Activated CD4-positive, alpha-beta T cell treated with anti-CD3 and anti-CD28 coated beads, Interleukin-2, amount 10 ng/mL, durations not matched to agents 7 days and 5 days (primary cell): ENCODE data around the gene TRIM36. TPM values are rescaled to one million over a fixed set of nuclear protein-coding genes. Genes with fewer than 3 reads are reported as not detected.

ENCODE experiments used
- CTCF ChIA-PET: fragments of 350-600 bp; sonication (Branson Sonifier 250); formaldehyde crosslinking; loops from one replicate; lab custom pipeline; 2021; ENCODE audit warnings: antibody characterized with exemption; lab: Charles Lee
- POLR2A ChIA-PET: fragments of 350-600 bp; sonication (Branson Sonifier 250); formaldehyde crosslinking; loops from one replicate; lab custom pipeline; 2021; ENCODE audit warnings: antibody characterized with exemption; lab: Charles Lee
- DNase-seq: peaks from one replicate; pipeline ENCODE4 v3.0.0-alpha.2; 2020
- H3K27ac Mint-ChIP-seq: one replicate; pipeline ENCODE4 v1.8.0; 2021; ENCODE audit warnings: mild to moderate bottlenecking, moderate library complexity, mixed read lengths
- H3K27me3 Mint-ChIP-seq: one replicate; pipeline ENCODE4 v1.8.0; 2021; ENCODE audit warnings: mixed read lengths
- H3K36me3 Mint-ChIP-seq: one replicate; pipeline ENCODE4 v1.8.0; 2021; ENCODE audit warnings: low read depth, mixed read lengths
- H3K4me1 Mint-ChIP-seq: one replicate; pipeline ENCODE4 v1.8.0; 2021; ENCODE audit warnings: mixed read lengths
- H3K4me3 Mint-ChIP-seq: one replicate; pipeline ENCODE4 v1.8.0; 2021; ENCODE audit warnings: mild to moderate bottlenecking, moderate library complexity, mixed read lengths
- H3K9me3 Mint-ChIP-seq: one replicate; pipeline ENCODE4 v1.8.0; 2021; ENCODE audit warnings: mixed read lengths
- total RNA-seq, 2 experiments: library from RNA; stranded (reverse); gene quantifications; one replicate each; pipeline ENCODE4 v1.2.3, GENCODE V29; 2021

The TRIM36 gene
- total RNA-seq, 2 experiments from 2014 or later = not detected

DNA sequence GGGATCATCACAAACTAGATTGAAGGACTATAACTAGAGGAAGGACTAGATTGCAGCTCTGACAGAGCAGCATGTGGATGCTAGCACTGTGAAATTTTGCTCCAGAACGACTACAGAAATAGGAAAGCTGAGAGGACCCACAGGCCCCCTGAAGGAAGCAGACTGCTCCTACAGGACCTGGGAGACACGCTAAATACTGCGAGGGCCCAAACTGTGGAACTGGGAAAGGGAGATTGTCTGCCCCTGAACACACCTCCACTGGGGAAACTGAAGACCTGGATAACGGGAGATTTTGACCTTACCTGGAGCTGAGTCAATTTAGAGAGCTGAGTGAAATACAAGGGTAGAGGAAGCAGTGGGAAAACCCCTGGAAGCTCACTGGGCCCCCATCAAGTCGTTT is 19.2 kb downstream of the TRIM36 start:
- H3K9me3 Mint-ChIP-seq = peaks cover 6% of the 10 kb centered on the region
- DNase-seq = no peak
- peaks cover 29% of the 10 kb centered on the region for H3K27me3 Mint-ChIP-seq
- no peaks in the 10 kb centered on the region for H3K36me3 Mint-ChIP-seq
- no peaks in the 10 kb centered on the region for H3K4me1 Mint-ChIP-seq
- H3K4me3 Mint-ChIP-seq = no peak overlapping the region
- POLR2A ChIA-PET = no interaction called here
- no peak overlapping the region for H3K27ac Mint-ChIP-seq
- CTCF ChIA-PET = interaction anchor here (0.8 kb wide), 1 partner anchor 9 kb away, joined by 3 read pairs; no protein-coding TSS in a partner anchor

DNA sequence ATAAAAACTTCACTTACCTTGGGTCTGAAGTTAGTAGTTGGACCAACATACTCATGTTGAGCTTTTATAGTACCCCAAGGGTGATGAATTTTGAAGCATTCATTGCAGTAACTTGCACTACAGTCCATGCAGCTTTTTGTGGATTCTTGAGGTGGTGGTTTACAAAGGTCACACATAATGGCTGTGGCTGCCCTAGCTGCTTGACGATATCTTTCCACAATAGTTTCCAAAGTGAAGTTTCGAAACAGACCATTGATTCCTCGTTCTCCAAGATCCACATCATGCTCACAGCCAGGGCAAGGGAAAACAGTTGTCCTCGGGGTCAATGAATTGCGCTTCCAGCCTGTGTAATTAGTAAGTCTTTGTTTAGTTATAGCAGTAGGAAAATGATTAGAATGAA is 22.7 kb downstream of the TRIM36 start:
- Mint-ChIP-seq H3K4me1 (no peaks in the 10 kb centered on the region), H3K27ac (no peak overlapping the region), H3K27me3 (peaks cover 17% of the 10 kb centered on the region), H3K4me3 (no peak overlapping the region), H3K9me3 (peaks cover under 1% of the 10 kb centered on the region), H3K36me3 (no peaks in the 10 kb centered on the region)
- DNase-seq = no peak
- POLR2A ChIA-PET = no interaction called here
- CTCF ChIA-PET = no interaction called here

DNA sequence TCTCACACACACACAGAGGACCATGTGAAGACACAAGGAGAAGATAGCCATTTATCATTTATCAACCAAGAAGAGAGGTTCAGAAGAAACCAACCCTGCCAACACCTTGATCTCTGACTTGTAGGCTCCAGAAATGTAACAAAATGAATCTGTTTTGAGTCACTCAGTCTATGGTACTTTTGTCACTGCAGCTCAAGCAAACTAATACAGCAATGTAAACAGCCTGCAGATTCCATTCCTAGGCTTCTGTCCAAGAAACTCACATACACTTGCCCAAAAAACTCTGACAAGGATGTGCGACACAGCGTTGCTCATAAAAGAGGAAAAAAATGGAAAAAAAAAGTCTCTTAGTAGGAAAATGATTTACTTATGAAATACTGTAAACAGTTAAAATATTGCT is 33.4 kb downstream of the TRIM36 start:
- Mint-ChIP-seq H3K27ac (no peak overlapping the region), H3K9me3 (no peaks in the 10 kb centered on the region), H3K4me1 (no peaks in the 10 kb centered on the region), H3K36me3 (no peaks in the 10 kb centered on the region), H3K27me3 (peaks cover 32% of the 10 kb centered on the region), H3K4me3 (no peak overlapping the region)
- ChIA-PET POLR2A (no interaction called here), CTCF (no interaction called here)
- no peak for DNase-seq

DNA sequence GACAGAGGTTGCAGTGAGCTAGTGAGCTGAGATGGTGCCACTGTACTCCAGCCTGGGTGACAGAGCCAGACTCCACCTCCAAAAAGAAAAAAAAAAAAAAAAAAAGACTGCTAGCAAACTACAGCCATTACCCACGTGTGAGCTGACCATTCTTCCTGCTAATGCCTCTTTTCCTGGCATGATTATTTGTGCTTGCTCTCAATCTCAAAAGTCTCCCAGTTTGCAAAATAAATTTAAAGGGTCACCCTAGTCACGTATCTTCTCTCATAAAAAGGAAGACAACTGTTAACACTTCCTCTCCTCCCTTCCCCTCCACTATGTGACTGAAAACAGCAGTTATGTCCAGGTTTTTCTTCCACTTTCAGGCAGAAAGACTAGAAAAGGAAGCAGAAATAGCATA is 37.2 kb downstream of the TRIM36 start:
- POLR2A ChIA-PET = no interaction called here
- peaks cover 22% of the 10 kb centered on the region for H3K27me3 Mint-ChIP-seq
- H3K4me3 Mint-ChIP-seq = no peak overlapping the region
- H3K9me3 Mint-ChIP-seq = no peaks in the 10 kb centered on the region
- no peak for DNase-seq
- no peaks in the 10 kb centered on the region for H3K36me3 Mint-ChIP-seq
- H3K4me1 Mint-ChIP-seq = no peaks in the 10 kb centered on the region
- CTCF ChIA-PET = interaction anchor here (0.6 to 1.5 kb wide), 3 partner anchors 10 to 1574 kb away, joined by 3 to 5 read pairs (median 4); no protein-coding TSS in a partner anchor
- H3K27ac Mint-ChIP-seq = no peak overlapping the region

DNA sequence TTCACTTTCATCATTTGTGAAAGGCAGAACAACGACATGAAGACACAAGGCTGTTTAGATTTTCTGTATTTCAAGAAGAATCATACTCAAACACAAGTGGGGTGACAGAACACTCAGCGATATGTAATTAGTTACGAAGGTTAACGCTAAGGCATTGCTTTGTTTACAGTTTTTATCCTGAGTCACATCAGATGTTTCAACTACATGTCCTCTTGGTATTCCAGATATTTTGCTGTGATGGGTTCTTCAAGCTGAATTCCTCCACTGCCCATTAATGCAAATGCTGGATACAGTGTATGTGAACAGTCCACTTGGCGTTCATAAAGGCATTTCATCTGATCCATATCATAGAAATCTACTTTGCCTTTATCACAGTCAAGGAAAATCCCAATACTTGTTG is 43.4 kb downstream of the TRIM36 start:
- Mint-ChIP-seq H3K27me3 (peaks cover 2% of the 10 kb centered on the region), H3K27ac (no peak overlapping the region), H3K36me3 (no peaks in the 10 kb centered on the region), H3K4me3 (no peak overlapping the region), H3K9me3 (no peaks in the 10 kb centered on the region), H3K4me1 (no peaks in the 10 kb centered on the region)
- ChIA-PET POLR2A (no interaction called here), CTCF (no interaction called here)
- no peak for DNase-seq

DNA sequence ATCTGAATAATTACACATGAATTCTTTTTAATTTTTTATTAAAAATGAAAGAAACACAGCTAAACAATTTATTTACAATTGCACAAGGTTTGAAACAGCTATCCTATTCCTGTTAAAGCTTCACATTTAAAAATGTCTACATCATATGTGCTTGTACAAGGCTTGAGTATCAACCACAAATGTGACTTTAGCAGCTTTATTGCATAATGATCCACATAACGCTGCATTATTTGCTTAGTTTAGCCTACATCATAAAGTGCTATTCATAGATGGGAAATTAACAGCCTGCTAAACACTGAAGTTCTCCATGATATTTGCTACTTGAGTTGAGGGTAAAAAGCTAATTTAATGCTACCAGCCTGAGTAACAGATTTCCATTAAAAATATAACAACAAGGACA is 45.0 kb downstream of the TRIM36 start:
- no peak overlapping the region for H3K4me3 Mint-ChIP-seq
- peaks cover 7% of the 10 kb centered on the region for H3K27me3 Mint-ChIP-seq
- no peaks in the 10 kb centered on the region for H3K9me3 Mint-ChIP-seq
- ChIA-PET CTCF (no interaction called here), POLR2A (no interaction called here)
- no peak overlapping the region for H3K27ac Mint-ChIP-seq
- no peak for DNase-seq
- no peaks in the 10 kb centered on the region for H3K36me3 Mint-ChIP-seq
- H3K4me1 Mint-ChIP-seq = no peaks in the 10 kb centered on the region

DNA sequence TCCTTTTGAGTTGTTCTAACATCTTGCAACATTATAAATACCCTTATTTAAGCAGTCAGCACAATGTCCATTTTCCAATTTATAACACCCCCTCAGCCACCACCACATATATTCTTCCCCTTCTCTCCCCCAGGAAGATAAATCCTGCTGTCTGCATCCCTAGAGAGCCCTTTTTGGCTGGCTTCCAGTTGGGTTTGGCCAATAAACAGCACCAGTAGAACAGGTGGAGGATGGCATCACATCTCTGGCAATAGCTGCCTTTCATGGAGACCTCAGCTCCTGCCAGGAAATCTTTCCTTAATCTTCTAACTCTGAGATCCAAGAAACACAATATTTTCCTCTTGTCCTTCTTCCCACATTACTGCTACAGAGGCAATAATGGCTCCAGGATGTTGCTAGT is 53.7 kb downstream of the TRIM36 start:
- no peak overlapping the region for H3K27ac Mint-ChIP-seq
- H3K4me1 Mint-ChIP-seq = no peaks in the 10 kb centered on the region
- ChIA-PET CTCF (no interaction called here), POLR2A (no interaction called here)
- no peaks in the 10 kb centered on the region for H3K36me3 Mint-ChIP-seq
- H3K4me3 Mint-ChIP-seq = no peak overlapping the region
- peaks cover 4% of the 10 kb centered on the region for H3K9me3 Mint-ChIP-seq
- DNase-seq = no peak
- H3K27me3 Mint-ChIP-seq = peaks cover 27% of the 10 kb centered on the region

DNA sequence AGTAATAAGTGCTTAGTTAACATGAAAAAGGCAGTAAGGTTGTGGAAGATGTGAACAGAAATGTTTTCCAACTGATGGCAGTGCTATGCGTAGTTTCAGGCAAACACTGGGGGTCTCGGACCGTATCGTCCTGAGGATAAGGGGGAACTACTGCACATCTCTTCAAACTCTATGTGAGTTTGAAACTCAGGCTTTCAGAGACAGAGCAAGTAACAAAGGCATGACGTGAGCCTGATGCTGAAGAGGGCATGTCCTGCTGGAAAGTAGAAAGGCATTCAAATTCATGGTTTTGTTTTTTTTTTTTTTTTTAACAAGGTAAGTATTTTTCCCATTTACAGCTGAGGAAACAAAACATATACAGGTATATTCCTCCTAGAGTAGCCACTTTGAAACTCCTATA is 59.9 kb downstream of the TRIM36 start:
- DNase-seq = no peak

DNA sequence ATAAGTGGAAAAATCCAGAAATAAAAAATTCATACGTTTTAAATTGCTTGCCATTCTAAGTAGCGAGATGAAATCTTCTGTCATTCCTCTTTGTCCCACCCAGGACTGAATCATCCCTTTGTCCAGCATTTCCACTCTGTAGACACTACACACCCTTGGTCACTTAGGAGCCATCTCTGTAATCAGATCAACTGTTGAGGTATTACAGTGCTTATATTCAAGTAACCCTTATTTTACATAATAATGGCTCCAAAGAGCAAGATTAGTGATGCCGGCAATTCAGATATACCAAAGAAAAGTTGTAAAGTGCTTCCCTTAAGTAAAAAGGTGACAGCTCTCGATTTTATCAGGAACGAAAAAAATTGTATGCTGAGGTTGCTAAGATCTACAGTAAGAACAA is 60.4 kb downstream of the TRIM36 start:
- POLR2A ChIA-PET = no interaction called here
- H3K9me3 Mint-ChIP-seq = no peaks in the 10 kb centered on the region

More for the DNA sequence above, 59.9 kb downstream of the TRIM36 start:
- Mint-ChIP-seq H3K36me3 (no peaks in the 10 kb centered on the region), H3K4me3 (no peak overlapping the region), H3K27me3 (peaks cover 22% of the 10 kb centered on the region), H3K4me1 (no peaks in the 10 kb centered on the region), H3K9me3 (no peaks in the 10 kb centered on the region), H3K27ac (no peak overlapping the region)
- CTCF ChIA-PET = interaction anchor here (0.6 kb wide), 1 partner anchor 91 kb away, joined by 3 read pairs; no protein-coding TSS in a partner anchor
- POLR2A ChIA-PET = no interaction called here

DNA sequence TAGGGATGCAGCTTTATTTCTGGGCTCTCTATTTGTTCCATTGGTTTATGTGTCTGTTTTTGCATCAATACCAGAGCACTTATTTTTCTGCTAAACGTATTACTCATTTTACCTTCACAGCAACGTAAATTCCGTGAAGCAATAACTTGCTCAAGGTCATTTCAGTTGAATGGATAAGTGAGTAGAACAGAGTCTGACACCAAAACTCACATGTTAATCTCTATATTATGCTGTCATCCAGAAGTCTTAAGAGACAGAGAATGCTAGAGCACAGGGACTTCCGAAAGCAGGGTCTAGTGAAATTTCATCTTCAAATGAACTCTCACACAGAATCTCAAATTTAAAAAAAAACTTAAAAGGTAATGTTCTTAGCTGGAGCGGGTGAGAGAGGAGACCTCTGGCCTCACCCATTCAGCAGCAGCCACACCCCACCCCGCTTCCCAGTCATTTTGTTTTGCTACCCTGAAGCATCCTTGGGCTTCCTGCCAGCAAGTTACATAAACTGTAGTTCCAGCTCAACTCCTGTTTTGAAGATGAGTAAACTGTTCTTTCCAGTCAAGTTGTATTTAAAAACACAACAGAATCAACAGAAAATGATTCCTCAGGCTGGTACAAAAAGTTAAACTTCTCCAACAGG is 69.3 kb downstream of the TRIM36 start:
- H3K36me3 Mint-ChIP-seq = no peaks in the 10 kb centered on the region
- CTCF ChIA-PET = no interaction called here

More for the DNA sequence above, 60.4 kb downstream of the TRIM36 start:
- H3K36me3 Mint-ChIP-seq = no peaks in the 10 kb centered on the region
- no peaks in the 10 kb centered on the region for H3K4me1 Mint-ChIP-seq
- no peak for DNase-seq
- CTCF ChIA-PET = no interaction called here
- no peak overlapping the region for H3K4me3 Mint-ChIP-seq
- H3K27ac Mint-ChIP-seq = no peak overlapping the region
- H3K27me3 Mint-ChIP-seq = peaks cover 20% of the 10 kb centered on the region

DNA sequence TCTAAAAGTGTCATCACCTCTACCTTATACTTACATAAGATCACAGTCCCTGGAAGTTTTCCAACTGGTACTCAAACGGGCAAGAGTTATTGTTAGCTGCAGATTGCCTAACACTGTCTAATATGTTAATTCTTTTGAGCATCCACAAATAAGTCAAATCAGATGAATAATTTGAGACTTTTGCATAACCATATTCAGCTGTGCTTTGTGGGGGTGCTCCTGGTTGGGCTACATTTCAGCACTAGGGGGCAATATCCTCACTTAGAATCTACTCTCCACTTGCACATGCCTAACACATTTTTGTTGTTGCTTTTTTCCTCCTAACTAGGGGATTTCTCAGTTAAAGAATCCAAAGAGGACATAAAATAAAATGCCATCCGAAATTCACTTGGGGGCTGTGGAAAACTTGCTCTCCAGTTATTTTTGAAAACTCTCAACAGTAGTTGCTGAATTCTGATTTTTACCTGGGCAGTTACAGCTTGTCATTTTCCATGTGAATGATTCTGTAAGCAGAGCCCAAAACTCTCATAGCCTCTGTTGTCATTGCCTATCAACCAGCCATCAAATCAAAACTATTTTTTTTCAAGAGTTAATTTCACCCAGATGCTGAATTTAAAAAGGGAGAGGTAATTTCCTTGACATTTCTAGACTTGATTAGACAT is 71.5 kb downstream of the TRIM36 start:
- H3K27me3 Mint-ChIP-seq = peaks cover 10% of the 10 kb centered on the region
- H3K4me1 Mint-ChIP-seq = no peaks in the 10 kb centered on the region
- DNase-seq = peak; percentile 45
- H3K27ac Mint-ChIP-seq = no peak overlapping the region
- no peaks in the 10 kb centered on the region for H3K36me3 Mint-ChIP-seq
- CTCF ChIA-PET = interaction anchor here (0.6 to 1.2 kb wide), 2 partner anchors 9 to 13 kb away, joined by 3 read pairs; no protein-coding TSS in a partner anchor
- H3K4me3 Mint-ChIP-seq = no peak overlapping the region
- POLR2A ChIA-PET = no interaction called here
- no peaks in the 10 kb centered on the region for H3K9me3 Mint-ChIP-seq

More for the DNA sequence above, 69.3 kb downstream of the TRIM36 start:
- Mint-ChIP-seq H3K27me3 (peaks cover 7% of the 10 kb centered on the region), H3K9me3 (no peaks in the 10 kb centered on the region), H3K4me3 (no peak overlapping the region), H3K4me1 (no peaks in the 10 kb centered on the region), H3K27ac (no peak overlapping the region)
- no peak for DNase-seq
- POLR2A ChIA-PET = no interaction called here

DNA sequence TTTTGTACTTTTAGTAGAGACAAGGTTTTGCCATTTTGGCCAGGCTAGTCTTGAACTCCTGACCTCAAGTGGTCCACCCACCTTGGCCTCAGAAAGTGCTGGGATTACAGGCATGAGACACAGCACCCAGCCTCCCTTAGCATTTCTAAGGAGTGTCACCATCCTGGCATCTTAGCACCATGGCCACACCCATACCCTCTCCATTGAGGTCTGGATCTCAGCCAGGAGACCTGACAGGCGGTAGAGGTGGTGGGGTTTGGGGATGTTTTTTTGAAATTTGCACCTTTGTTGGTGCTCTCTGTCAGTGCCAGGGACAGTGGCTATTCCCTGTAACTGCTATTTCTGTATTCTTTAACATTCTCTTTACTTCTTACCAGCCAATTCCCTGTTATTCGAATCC is 72.5 kb downstream of the TRIM36 start:
- H3K36me3 Mint-ChIP-seq = no peaks in the 10 kb centered on the region
- no peak overlapping the region for H3K4me3 Mint-ChIP-seq
- peaks cover 12% of the 10 kb centered on the region for H3K27me3 Mint-ChIP-seq
- CTCF ChIA-PET = interaction anchor here (0.7 to 1.2 kb wide), 2 partner anchors 12 to 38 kb away, joined by 3 read pairs; no protein-coding TSS in a partner anchor
- H3K4me1 Mint-ChIP-seq = no peaks in the 10 kb centered on the region
- no peak for DNase-seq
- no peak overlapping the region for H3K27ac Mint-ChIP-seq
- POLR2A ChIA-PET = no interaction called here
- no peaks in the 10 kb centered on the region for H3K9me3 Mint-ChIP-seq

DNA sequence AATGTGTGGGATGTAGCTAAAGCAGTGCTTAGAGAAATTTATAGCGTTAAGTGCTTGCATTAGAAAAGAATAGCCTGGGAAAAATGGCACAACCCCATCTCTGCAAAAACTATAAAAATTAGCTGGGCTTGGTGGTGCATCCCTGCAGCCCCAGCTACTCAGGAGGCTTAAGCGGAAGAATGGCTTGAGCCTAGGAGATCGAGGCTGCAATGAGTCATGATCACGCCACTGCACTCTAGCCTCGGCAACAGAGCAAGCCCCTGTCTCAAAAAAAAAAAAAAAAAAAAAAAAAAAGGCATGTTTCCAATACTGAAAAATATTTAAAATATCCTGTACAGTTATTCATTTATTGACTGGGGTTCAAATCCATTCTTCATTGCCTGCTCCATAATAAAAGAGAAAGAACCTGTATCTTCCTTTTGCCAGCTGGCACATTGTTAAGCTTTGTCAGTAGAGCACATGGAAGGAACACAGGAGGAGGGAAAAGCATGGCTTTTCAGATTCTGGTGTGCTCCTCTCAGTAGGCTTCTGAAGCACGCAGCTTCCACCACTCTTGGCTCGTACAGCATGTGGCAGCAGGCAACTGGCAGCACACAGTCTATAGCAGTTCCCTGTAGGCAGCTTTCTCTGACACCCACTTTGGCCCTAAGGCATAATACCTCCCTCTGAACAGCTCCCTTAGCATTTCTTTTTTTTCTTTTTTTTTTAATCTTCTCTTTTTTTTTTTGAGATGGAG is 73.5 kb downstream of the TRIM36 start:
- Mint-ChIP-seq H3K4me1 (no peaks in the 10 kb centered on the region), H3K27me3 (peaks cover 15% of the 10 kb centered on the region), H3K9me3 (no peaks in the 10 kb centered on the region), H3K27ac (no peak overlapping the region), H3K4me3 (no peak overlapping the region), H3K36me3 (no peaks in the 10 kb centered on the region)
- CTCF ChIA-PET = interaction anchor here (1.1 kb wide), 1 partner anchor 202 kb away, joined by 3 read pairs; no protein-coding TSS in a partner anchor
- no peak for DNase-seq
- POLR2A ChIA-PET = no interaction called here
